HCT116 (cell line): Measurements from ENCODE around the gene SERPING1. TPM values are rescaled to one million over a fixed set of nuclear protein-coding genes. Genes with fewer than 3 reads are reported as not detected.

Experiments used
- ATAC-seq: fragments of 200-7000 bp; cut with Tn5 transposase; 2 replicates; pipeline ENCODE4 v1.9.1; 2020; ENCODE audit warnings: mild to moderate bottlenecking, moderate library complexity
- BruUV-seq: library from RNA; stranded (reverse); fragments of 400-500 nt; replicated peaks from 2 replicates; lab custom pipeline; 2021; lab: Mats Ljungman, UMichigan
- CTCF ChIA-PET: fragments of 300-600 bp; sonication (Branson Sonifier 250); formaldehyde crosslinking; loops from one replicate; lab custom pipeline; 2021; ENCODE audit warnings: antibody characterized with exemption; lab: Charles Lee
- POLR2A ChIA-PET: fragments of 300-600, 350-600 bp; sonication (Branson Sonifier 250); formaldehyde crosslinking; loops from one replicate; lab custom pipeline; 2021; ENCODE audit warnings: antibody characterized with exemption; lab: Charles Lee
- RAD21 ChIA-PET, 2 experiments: fragments of 300-600 bp; sonication (Branson Sonifier 250); formaldehyde crosslinking; loops; one replicate each; lab custom pipeline; 2023; ENCODE audit warnings: low total read pairs in 2 of 2; ENCODE audit not compliant: uncharacterized antibody in 2 of 2, unreplicated experiment in 2 of 2, low non-redundant PET in 1 of 2; lab: Charles Lee
- DNase-seq: peaks from one replicate; pipeline ENCODE4 v3.0.0-alpha.2; 2010; ENCODE audit warnings: low read depth, low spot score
- H2AFZ ChIP-seq: fragments of 200-600 bp; shearing (Covaris generic), sonication (generic); 2 replicates; pipeline ENCODE4 v1.6.1; 2017; ENCODE audit warnings: low read depth, mixed run types, mixed read lengths, antibody characterized with exemption, low read length; ENCODE audit not compliant: poor library complexity, severe bottlenecking
- H3K27ac ChIP-seq: 2 replicates; pipeline ENCODE4 v1.5.1; 2012; ENCODE audit warnings: low read depth, low read length
- H3K27me3 ChIP-seq: fragments of 200-600 bp; sonication (generic); 2 replicates; pipeline ENCODE4 v1.6.1; 2016; ENCODE audit warnings: mixed run types, low read length, mixed read lengths; ENCODE audit not compliant: insufficient read depth
- H3K36me3 ChIP-seq, 2 experiments: fragments of 200-500 bp in 1 of 2; fragments of 200-600 bp in 1 of 2; sonication (Bioruptor generic) in 1 of 2; sonication (generic) in 1 of 2; 2 replicates each; pipeline versions ENCODE4 v1.5.1 to v1.6.1; 2014 to 2016; ENCODE audit warnings: low read length in 2 of 2, inconsistent platforms in 1 of 2, mixed read lengths in 1 of 2, mixed run types in 1 of 2; ENCODE audit not compliant: insufficient read depth in 2 of 2, control insufficient read depth in 1 of 2
- H3K4me1 ChIP-seq, 2 experiments: fragments of 200-600 bp in 1 of 2; sonication (generic) in 1 of 2; 2 replicates each; pipeline versions ENCODE4 v1.5.1 to v1.6.1; 2012 to 2017; ENCODE audit warnings: low read length in 2 of 2, inconsistent platforms in 1 of 2, mild to moderate bottlenecking in 1 of 2, mixed read lengths in 1 of 2, mixed run types in 1 of 2, moderate library complexity in 1 of 2; ENCODE audit not compliant: insufficient read depth in 2 of 2, control insufficient read depth in 1 of 2
- H3K4me2 ChIP-seq: fragments of 200-600 bp; sonication (generic); 2 replicates; pipeline ENCODE4 v1.6.1; 2017; ENCODE audit warnings: mixed run types, low read length, mixed read lengths
- H3K4me3 ChIP-seq, 2 experiments: fragments of 200-600 bp in 1 of 2; sonication (generic) in 1 of 2; replicated peaks in 1 of 2; 2 replicates each; pipeline ENCODE4 v1.5.1; 2011 to 2016; ENCODE audit warnings: low read length in 2 of 2, control low read depth in 1 of 2, low read depth in 1 of 2, mild to moderate bottlenecking in 1 of 2, mixed read lengths in 1 of 2, mixed run types in 1 of 2
- H3K79me2 ChIP-seq: fragments of 200-600 bp; sonication (generic); 2 replicates; pipeline ENCODE4 v1.6.1; 2017; ENCODE audit warnings: mild to moderate bottlenecking, mixed run types, low read length, moderate library complexity, mixed read lengths; ENCODE audit not compliant: insufficient read depth
- H3K9ac ChIP-seq: fragments of 200-600 bp; sonication (generic); 2 replicates; pipeline ENCODE4 v1.6.1; 2016; ENCODE audit warnings: low read length, mixed read lengths
- H3K9me2 ChIP-seq: fragments of 200-600 bp; sonication (generic), shearing (Covaris generic); 2 replicates; pipeline ENCODE4 v1.6.1; 2017; ENCODE audit warnings: mixed run types, mild to moderate bottlenecking, moderate library complexity; ENCODE audit not compliant: insufficient read depth
- H3K9me3 ChIP-seq, 2 experiments: fragments of 200-500 bp in 1 of 2; fragments of 200-600 bp in 1 of 2; sonication (Bioruptor generic) in 1 of 2; sonication (generic) in 1 of 2; 2 replicates each; pipeline ENCODE4 v1.6.1; 2014 to 2017; ENCODE audit warnings: low read length in 2 of 2, mixed read lengths in 2 of 2, inconsistent platforms in 1 of 2, low read depth in 1 of 2, mild to moderate bottlenecking in 1 of 2, mixed run types in 1 of 2, moderate library complexity in 1 of 2; ENCODE audit not compliant: control insufficient read depth in 1 of 2, insufficient read depth in 1 of 2
- H4K20me1 ChIP-seq: fragments of 200-600 bp; sonication (generic), shearing (Covaris generic); 2 replicates; pipeline ENCODE4 v1.6.1; 2017; ENCODE audit warnings: mixed run types, mild to moderate bottlenecking, moderate library complexity; ENCODE audit not compliant: insufficient read depth
- POLR2A ChIP-seq: IDR thresholded peaks from 2 replicates; pipeline ENCODE4 v1.7.0; 2011; ENCODE audit warnings: borderline replicate concordance; ENCODE audit not compliant: insufficient read depth, insufficient read length; ENCODE audit errors: extremely low read depth
- POLR2AphosphoS5 ChIP-seq: IDR thresholded peaks from 2 replicates; pipeline ENCODE4 v1.6.1; 2011; ENCODE audit warnings: mild to moderate bottlenecking, low read depth, low read length, moderate library complexity
- TCF7L2 ChIP-seq: IDR thresholded peaks from 2 replicates; pipeline ENCODE4 v1.7.0; 2011; ENCODE audit warnings: borderline replicate concordance, inconsistent platforms; ENCODE audit not compliant: insufficient read depth, insufficient read length; ENCODE audit errors: extremely low read depth
- ZBTB33 ChIP-seq: IDR thresholded peaks from 2 replicates; pipeline ENCODE4 v1.6.1; 2011; ENCODE audit warnings: mild to moderate bottlenecking, low read length, moderate library complexity; ENCODE audit not compliant: insufficient replicate concordance; ENCODE audit errors: extremely low read depth
- ZFX ChIP-seq: fragments of 450-650 bp; IDR thresholded peaks from 2 replicates; pipeline ENCODE4 v1.6.1; 2017
- intact Hi-C: fragments of 100-400 bp; cut with micrococcal nuclease; formaldehyde crosslinking; loops from 2 replicates; pipeline ENCODE4 v1.10.0; 2022
- total RNA-seq: library from RNA; stranded (reverse); gene quantifications from one replicate; pipeline ENCODE4 v1.2.1, GENCODE V29; 2021; ENCODE audit not compliant: unreplicated experiment

SERPING1 gene
- total RNA-seq, 1 experiment from 2014 or later = 3.4 TPM

- Histone ChIP-seq H3K4me1 (peaks cover 0 to 25% of the 10 kb centered on the region in 2 experiments; a peak in 3 of 4 replicates), H4K20me1 (no peaks in the 10 kb centered on the region), H3K79me2 (no peaks in the 10 kb centered on the region), H3K9me2 (no peaks in the 10 kb centered on the region), H2AFZ (peak overlapping the region; percentile 22), H3K27me3 (peaks cover 12% of the 10 kb centered on the region; the same call in 1 of the 2 replicates), H3K9ac (no peak overlapping the region), H3K4me3 (no peak overlapping the region), H3K9me3 (no peaks in the 10 kb centered on the region), H3K27ac (no peak overlapping the region), H3K4me2 (no peak overlapping the region), H3K36me3 (no peaks in the 10 kb centered on the region)
- ChIA-PET CTCF (no interaction called here), RAD21 (no interaction called here), POLR2A (no interaction called here)
- no TSS peak for BruUV-seq
- TF ChIP-seq POLR2AphosphoS5 (0 out of 2 replicates have a peak, but pooled peaks have one; percentile 10), TCF7L2 (no peak)
- intact Hi-C loops = loop anchor here (10.0 kb wide), 1 partner anchor 801 kb away; no protein-coding TSS in a partner anchor
- ATAC-seq = no peak
- no peak for DNase-seq
These were observed 48.2 kb downstream of the SERPING1 start for GRCh38 chr11:57645689-57646085.

GRCh38 chr11:57646194-57646798 lies 48.8 kb downstream of the SERPING1 start:
- Histone ChIP-seq H2AFZ (no peak overlapping the region), H3K27ac (no peak overlapping the region), H3K4me3 (no peak overlapping the region), H4K20me1 (no peaks in the 10 kb centered on the region), H3K4me1 (peaks cover 0 to 25% of the 10 kb centered on the region in 2 experiments; a peak in 3 of 4 replicates), H3K27me3 (peaks cover 12% of the 10 kb centered on the region; the same call in 1 of the 2 replicates), H3K4me2 (no peak overlapping the region), H3K79me2 (no peaks in the 10 kb centered on the region), H3K9ac (no peak overlapping the region), H3K9me3 (no peaks in the 10 kb centered on the region), H3K36me3 (no peaks in the 10 kb centered on the region), H3K9me2 (no peaks in the 10 kb centered on the region)
- no peak for DNase-seq
- TF ChIP-seq POLR2A (no peak), ZFX (no peak), ZBTB33 (no peak), POLR2AphosphoS5 (no peak)
- ATAC-seq = no peak
- POLR2A ChIA-PET = no interaction called here
- RAD21 ChIA-PET = no interaction called here
- CTCF ChIA-PET = no interaction called here
- no TSS peak for BruUV-seq
- intact Hi-C loops = loop anchor here (10.0 kb wide), 1 partner anchor 801 kb away; no protein-coding TSS in a partner anchor
